IMR-90 (cell line): ENCODE data around the gene PRL. TPM values are rescaled to one million over a fixed set of nuclear protein-coding genes. Genes with fewer than 3 reads are reported as not detected.

Experiments
- ATAC-seq: fragments of 200-7000 bp; cut with Tn5 transposase; 2 replicates; pipeline ENCODE4 v1.9.1; 2020; ENCODE audit warnings: low read depth, mild to moderate bottlenecking, moderate library complexity
- BruUV-seq: library from RNA; stranded (reverse); fragments of 400-500 nt; replicated peaks from 2 replicates; lab custom pipeline; 2021; lab: Mats Ljungman, UMichigan
- CTCF ChIA-PET: fragments of 300-600 bp; formaldehyde crosslinking; extraction: SDS; loops from one replicate; lab custom pipeline; 2021; ENCODE audit warnings: antibody characterized with exemption; lab: Yijun Ruan, JAX
- POLR2A ChIA-PET: fragments of 300-600 bp; sonication (Branson Sonifier 250); formaldehyde crosslinking; loops from one replicate; lab custom pipeline; 2022; ENCODE audit warnings: antibody characterized with exemption; ENCODE audit not compliant: unreplicated experiment; lab: Charles Lee
- DNase-seq: peaks from one replicate; pipeline ENCODE4 v3.0.0; 2013
- H2AFZ ChIP-seq: replicated peaks from 2 replicates; pipeline ENCODE3; 2013; ENCODE audit warnings: low read length, mild to moderate bottlenecking; ENCODE audit not compliant: poor library complexity
- H2AK5ac ChIP-seq: 2 replicates; pipeline ENCODE4 v1.6.1; 2013; ENCODE audit warnings: low read depth, low read length, inconsistent platforms
- H2AK9ac ChIP-seq: replicated peaks from 2 replicates; pipeline ENCODE3; 2013; ENCODE audit warnings: mild to moderate bottlenecking, low read depth, low read length, moderate library complexity; ENCODE audit not compliant: poor library complexity
- H2BK120ac ChIP-seq: 2 replicates; pipeline ENCODE4 v1.6.1; 2013; ENCODE audit warnings: low read depth, low read length, inconsistent platforms
- H2BK15ac ChIP-seq: 3 replicates; pipeline ENCODE4 v1.6.1; 2013; ENCODE audit warnings: low read depth, low read length, inconsistent platforms
- H2BK20ac ChIP-seq: 2 replicates; pipeline ENCODE4 v1.6.1; 2013; ENCODE audit warnings: low read depth, mild to moderate bottlenecking, inconsistent platforms, low read length, moderate library complexity
- H2BK5ac ChIP-seq: 2 replicates; pipeline ENCODE4 v1.6.1; 2013; ENCODE audit warnings: mild to moderate bottlenecking, low read depth, low read length, inconsistent platforms; ENCODE audit not compliant: poor library complexity, severe bottlenecking
- H3K14ac ChIP-seq: replicated peaks from 2 replicates; pipeline ENCODE4 v1.6.1; 2013; ENCODE audit warnings: low read depth, low read length, inconsistent platforms
- H3K18ac ChIP-seq: 2 replicates; pipeline ENCODE4 v1.6.1; 2013; ENCODE audit warnings: low read depth, low read length, control low read depth
- H3K23ac ChIP-seq: 2 replicates; pipeline ENCODE4 v1.6.1; 2013; ENCODE audit warnings: low read depth, low read length, inconsistent platforms
- H3K27ac ChIP-seq: 2 replicates; pipeline ENCODE4 v1.5.1; 2013; ENCODE audit warnings: mild to moderate bottlenecking, control low read depth, low read length; ENCODE audit not compliant: insufficient read depth
- H3K27me3 ChIP-seq: 2 replicates; pipeline ENCODE4 v1.6.1; 2013; ENCODE audit warnings: low read length; ENCODE audit not compliant: control insufficient read depth, insufficient read depth
- H3K36me3 ChIP-seq: 2 replicates; pipeline ENCODE4 v1.6.1; 2013; ENCODE audit warnings: low read length, mixed read lengths; ENCODE audit not compliant: control insufficient read depth, insufficient read depth
- H3K4ac ChIP-seq: 2 replicates; pipeline ENCODE4 v1.6.1; 2013; ENCODE audit warnings: low read depth, low read length, inconsistent platforms
- H3K4me1 ChIP-seq: 2 replicates; pipeline ENCODE4 v1.6.1; 2013; ENCODE audit warnings: low read length, mixed read lengths; ENCODE audit not compliant: control insufficient read depth, insufficient read depth
- H3K4me2 ChIP-seq: 2 replicates; pipeline ENCODE4 v1.6.1; 2013; ENCODE audit warnings: low read depth, mild to moderate bottlenecking, control low read depth, low read length, moderate library complexity
- H3K4me3 ChIP-seq: 2 replicates; pipeline ENCODE4 v1.5.1; 2013; ENCODE audit warnings: low read depth, mild to moderate bottlenecking, control low read depth, low read length, moderate library complexity; ENCODE audit not compliant: insufficient read depth
- H3K56ac ChIP-seq: 2 replicates; pipeline ENCODE4 v1.6.1; 2013; ENCODE audit warnings: low read length, inconsistent platforms; ENCODE audit not compliant: insufficient read depth; ENCODE audit errors: extremely low read depth
- H3K79me1 ChIP-seq, 2 experiments: 2 replicates each; pipeline ENCODE4 v1.6.1; 2013; ENCODE audit warnings: low read length in 2 of 2, inconsistent platforms in 1 of 2, low read depth in 1 of 2
- H3K9ac ChIP-seq: 2 replicates; pipeline ENCODE4 v1.6.1; 2013; ENCODE audit warnings: low read depth, low read length, control low read depth
- H3K9me1 ChIP-seq: 2 replicates; pipeline ENCODE4 v1.6.1; 2013; ENCODE audit warnings: low read length, inconsistent platforms; ENCODE audit not compliant: insufficient read depth
- H3K9me3 ChIP-seq: 2 replicates; pipeline ENCODE4 v1.6.1; 2013; ENCODE audit warnings: low read length; ENCODE audit not compliant: control insufficient read depth, insufficient read depth
- H4K20me1 ChIP-seq: 2 replicates; pipeline ENCODE4 v1.6.1; 2013; ENCODE audit warnings: low read length, inconsistent platforms; ENCODE audit not compliant: insufficient read depth
- H4K5ac ChIP-seq: 2 replicates; pipeline ENCODE4 v1.6.1; 2013; ENCODE audit warnings: mild to moderate bottlenecking, low read depth, low read length, control low read depth
- H4K8ac ChIP-seq, 2 experiments: 2 replicates each; pipeline ENCODE4 v1.6.1; 2013; ENCODE audit warnings: low read depth in 2 of 2, low read length in 2 of 2, control low read depth in 1 of 2, inconsistent platforms in 1 of 2
- H4K91ac ChIP-seq: 2 replicates; pipeline ENCODE4 v1.6.1; 2013; ENCODE audit warnings: low read depth, low read length, inconsistent platforms; ENCODE audit not compliant: insufficient read depth
- BHLHE40 ChIP-seq: fragments of 150-350 bp; IDR thresholded peaks from 2 replicates; pipeline ENCODE4 v1.6.1; 2016; ENCODE audit warnings: mild to moderate bottlenecking, low read depth, low read length
- FOS ChIP-seq: fragments of 150-350 bp; IDR thresholded peaks from 2 replicates; pipeline ENCODE4 v1.6.1; 2016; ENCODE audit warnings: low read depth, low read length
- SMC3 ChIP-seq: fragments of 150-350 bp; IDR thresholded peaks from 2 replicates; pipeline ENCODE4 v1.6.1; 2016; ENCODE audit warnings: low read depth, mild to moderate bottlenecking, antibody characterized with exemption, low read length, moderate library complexity
- WGBS, 2 experiments: methylation state at CpG; one replicate each; pipeline versions ENCODE4 v1.1.5 to v1.1.7; 2013; ENCODE audit warnings: missing lambda C conversion rate in 2 of 2; ENCODE audit not compliant: insufficient read length in 1 of 2; ENCODE audit errors: extremely low coverage in 2 of 2; 5-methylcytosine and 5-hydroxymethylcytosine counted together
- dilution Hi-C: fragments of 300-500 bp; cut with HindIII; formaldehyde crosslinking; loops from one replicate; pipeline ENCODE4 v1.14.3; 2018; ENCODE audit warnings: low sequenced_read_pairs; ENCODE audit not compliant: unreplicated experiment
- in situ Hi-C: fragments of 300-500 bp; cut with MboI; formaldehyde crosslinking; loops from 3 replicates; pipeline ENCODE4 v1.14.3; 2019; ENCODE audit warnings: low sequenced_read_pairs, inconsistent platforms, mixed read lengths
- intact Hi-C: fragments of 100-400 bp; cut with micrococcal nuclease; formaldehyde crosslinking; loops from 2 replicates; pipeline ENCODE4 v1.10.0; 2022
- polyA plus RNA-seq, 3 experiments: library from polyadenylated mRNA; depleted of rRNA; stranded (reverse); fragments of >200 nt; gene quantifications; 2 replicates each; pipeline ENCODE4 v1.2.3, GENCODE V29; 2012; ENCODE audit warnings: low replicate concordance in 1 of 3
- total RNA-seq: library from RNA; depleted of rRNA; stranded (reverse); fragments of >200 nt; gene quantifications from 2 replicates; pipeline ENCODE4 v1.2.3, GENCODE V29; 2012

The PRL gene
- total and polyA plus RNA-seq, 2 of the 4 experiments (the other 2 are of a cell fraction): not detected

- ATAC-seq (no peak), DNase-seq (no peak)
- peak overlapping the region; percentile 61; the same call in 1 of the 2 replicates for H2BK120ac ChIP-seq
- H3K27me3 ChIP-seq: no peaks in the 10 kb centered on the region
- H4K5ac ChIP-seq: no peak overlapping the region; the same call in 1 of the 2 replicates
- ChIA-PET CTCF (no interaction called here), POLR2A (interaction anchor here (0.6 kb wide), 1 partner anchor 30 kb away, joined by 3 read pairs; no protein-coding TSS in a partner anchor)
- TF ChIP-seq SMC3 (no peak), FOS (no peak), BHLHE40 (no peak)
- H3K9ac ChIP-seq: no peak overlapping the region
- H2AFZ ChIP-seq: no peak overlapping the region
- H4K8ac ChIP-seq: peak overlapping the region in 1 of 2 experiments; percentile 36; a peak in 2 of 4 replicates
- intact Hi-C loops: loop anchor here (5.0 kb wide), 2 partner anchors 103 to 653 kb away; no protein-coding TSS in a partner anchor
- BruUV-seq: no TSS peak
- no peak overlapping the region for H2AK9ac ChIP-seq
- H3K4me3 ChIP-seq: no peak overlapping the region
- peak overlapping the region; percentile 71; the same call in 1 of the 2 replicates for H2AK5ac ChIP-seq
- dilution Hi-C loops: no loop called here
- no peak overlapping the region for H3K4ac ChIP-seq
- H3K27ac ChIP-seq: no peak overlapping the region
- H3K4me2 ChIP-seq: no peak overlapping the region
- no peaks in the 10 kb centered on the region for H4K20me1 ChIP-seq
- no peaks in the 10 kb centered on the region for H3K9me3 ChIP-seq
- no peak overlapping the region for H3K18ac ChIP-seq
- H3K23ac ChIP-seq: no peak overlapping the region
- in situ Hi-C loops: no loop called here
- 0 out of 3 replicates have a peak overlapping the region, but pooled peaks have one; percentile 68 for H2BK15ac ChIP-seq
- 0 out of 2 replicates have a peak, but pooled peaks cover 3% of the 10 kb centered on the region for H3K9me1 ChIP-seq
- peak overlapping the region; percentile 58; the same call in 1 of the 2 replicates for H4K91ac ChIP-seq
- H3K56ac ChIP-seq: no peak overlapping the region
- H3K14ac ChIP-seq: no peak overlapping the region
- WGBS, 2 experiments: no CpG with 5 or more reads among the region's 9 CpGs
- H3K36me3 ChIP-seq: no peaks in the 10 kb centered on the region; the same call in 1 of the 2 replicates
- peaks cover 11% of the 10 kb centered on the region for H3K4me1 ChIP-seq
- no peaks in the 10 kb centered on the region for H3K79me1 ChIP-seq
- H2BK20ac ChIP-seq: no peak overlapping the region; the same call in 1 of the 2 replicates
- H2BK5ac ChIP-seq: peak overlapping the region; percentile 52
Observed at GRCh38 chr6:22249711-22250350, 47.0 kb downstream of the PRL start.
